Upper lobe of left lung (tissue), 6 donors: ENCODE measurements around the gene SEMA4C. TPM values are rescaled to one million over a fixed set of nuclear protein-coding genes. Genes with fewer than 3 reads are reported as not detected.

ENCODE experiments used
- ATAC-seq, 2 donors: fragments of 200-7000 bp; cut with Tn5 transposase; one replicate each; pipeline ENCODE4 v1.9.1; 2022; ENCODE audit warnings: mild to moderate bottlenecking in 2 of 2, moderate library complexity in 2 of 2; ENCODE audit not compliant: low FRiP score in 2 of 2
- DNase-seq, 2 donors: peaks; one replicate each; pipeline ENCODE4 v3.0.0-alpha.2; 2019 to 2020
- H3K27ac ChIP-seq, 4 donors: fragments of 200-600 bp; sonication (generic); one replicate each; pipeline ENCODE4 v1.5.1; 2016 to 2019
- H3K27me3 ChIP-seq, 4 donors: fragments of 200-600 bp; sonication (generic); one replicate each; pipeline ENCODE4 v1.5.1; 2017 to 2019
- H3K36me3 ChIP-seq, 4 donors: fragments of 200-600 bp; sonication (generic); one replicate each; pipeline ENCODE4 v1.5.1; 2016 to 2019
- H3K4me1 ChIP-seq, 4 donors: fragments of 200-600 bp; sonication (generic); one replicate each; pipeline ENCODE4 v1.5.1; 2018 to 2019
- H3K4me3 ChIP-seq, 4 donors: fragments of 200-600 bp; sonication (generic); one replicate each; pipeline ENCODE4 v1.5.1; 2017 to 2019; ENCODE audit warnings: mild to moderate bottlenecking in 2 of 4, moderate library complexity in 1 of 4
- H3K9me3 ChIP-seq, 4 donors: fragments of 200-600 bp; sonication (generic); one replicate each; pipeline ENCODE4 v1.5.1; 2018 to 2019
- CTCF ChIP-seq, 6 experiments: fragments of 450-650 bp in 4 of 6; fragments of 200-600 bp in 2 of 6; sonication (generic) in 2 of 6; IDR thresholded peaks; one replicate each; pipeline ENCODE4 v1.5.1; 2016 to 2019; ENCODE audit warnings: antibody characterized with exemption in 6 of 6
- EP300 ChIP-seq, 4 donors: sonication (generic); formaldehyde crosslinking; IDR thresholded peaks; one replicate each; pipeline ENCODE4 v1.5.1; 2017; ENCODE audit warnings: antibody characterized with exemption in 4 of 4, control low read depth in 2 of 4
- POLR2A ChIP-seq, 4 donors: fragments of 450-650 bp; IDR thresholded peaks; one replicate each; pipeline ENCODE4 v1.5.1; 2016 to 2017; ENCODE audit warnings: antibody characterized with exemption in 4 of 4, mild to moderate bottlenecking in 2 of 4
- POLR2AphosphoS5 ChIP-seq, 2 donors: sonication (generic); formaldehyde crosslinking; IDR thresholded peaks; one replicate each; pipeline ENCODE4 v1.5.1; 2017; ENCODE audit warnings: antibody characterized with exemption in 2 of 2
- WGBS, 2 donors: methylation state at CpG; one replicate each; pipeline ENCODE4 v1.1.5; 2017 to 2018; 5-methylcytosine and 5-hydroxymethylcytosine counted together
- total RNA-seq, 6 donors: library from RNA; depleted of rRNA in 4 of 6; stranded (reverse); fragments of >200 nt in 4 of 6; gene quantifications; one replicate each; pipeline versions ENCODE4 v1.1.0 to v1.2.1, GENCODE V29; 2016 to 2021
- donor health status: DM: no; HTN: no; CAD: no; lungs with moderate emphysema.
- donor health status: DM: no; HTN: yes; CAD: no; lungs with severe emphysema.

SEMA4C gene, protein sequence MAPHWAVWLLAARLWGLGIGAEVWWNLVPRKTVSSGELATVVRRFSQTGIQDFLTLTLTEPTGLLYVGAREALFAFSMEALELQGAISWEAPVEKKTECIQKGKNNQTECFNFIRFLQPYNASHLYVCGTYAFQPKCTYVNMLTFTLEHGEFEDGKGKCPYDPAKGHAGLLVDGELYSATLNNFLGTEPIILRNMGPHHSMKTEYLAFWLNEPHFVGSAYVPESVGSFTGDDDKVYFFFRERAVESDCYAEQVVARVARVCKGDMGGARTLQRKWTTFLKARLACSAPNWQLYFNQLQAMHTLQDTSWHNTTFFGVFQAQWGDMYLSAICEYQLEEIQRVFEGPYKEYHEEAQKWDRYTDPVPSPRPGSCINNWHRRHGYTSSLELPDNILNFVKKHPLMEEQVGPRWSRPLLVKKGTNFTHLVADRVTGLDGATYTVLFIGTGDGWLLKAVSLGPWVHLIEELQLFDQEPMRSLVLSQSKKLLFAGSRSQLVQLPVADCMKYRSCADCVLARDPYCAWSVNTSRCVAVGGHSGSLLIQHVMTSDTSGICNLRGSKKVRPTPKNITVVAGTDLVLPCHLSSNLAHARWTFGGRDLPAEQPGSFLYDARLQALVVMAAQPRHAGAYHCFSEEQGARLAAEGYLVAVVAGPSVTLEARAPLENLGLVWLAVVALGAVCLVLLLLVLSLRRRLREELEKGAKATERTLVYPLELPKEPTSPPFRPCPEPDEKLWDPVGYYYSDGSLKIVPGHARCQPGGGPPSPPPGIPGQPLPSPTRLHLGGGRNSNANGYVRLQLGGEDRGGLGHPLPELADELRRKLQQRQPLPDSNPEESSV
- 10 to 100 TPM; 14.0 to 43.6 (median 24.2) TPM for total RNA-seq

- H3K4me1 ChIP-seq = peaks cover 57 to 70% (median 61%) of the 10 kb centered on the region in 4 donors
Measured at GRCh38 chr2:96869822-96870625, at the start of gene SEMA4C. Gene SEMA4C (minus strand): TSS chr2:96870080. CDS start chr2:96867886, 2,194 bp downstream.

GRCh38 chr2:96918754-96919550 is 49.1 kb upstream of the SEMA4C start:
- no peak for TF ChIP-seq POLR2A (IDR thresholded peaks at IDR 0.05)
- TF ChIP-seq EP300 (IDR thresholded peaks at IDR 0.05) = no peak
- no peak for TF ChIP-seq CTCF (IDR thresholded peaks at IDR 0.05)
- no peak for TF ChIP-seq POLR2AphosphoS5 (IDR thresholded peaks at IDR 0.05)
- peaks cover 4 to 19% (median 11%) of the 10 kb centered on the region in 4 donors for H3K4me1 ChIP-seq
- 89% methylated on average over 19 of the region's 19 CpGs for WGBS, 2 donors
- ATAC-seq = no peak
- no peak for DNase-seq
- H3K4me3 ChIP-seq = no peak overlapping the region
- no peaks in the 10 kb centered on the region for H3K36me3 ChIP-seq
- peaks cover 0 to 6% (median 2%) of the 10 kb centered on the region in 4 donors for H3K9me3 ChIP-seq
- no peak overlapping the region for H3K27ac ChIP-seq
- no peaks in the 10 kb centered on the region for H3K27me3 ChIP-seq

More at GRCh38 chr2:96869822-96870625, at the start of gene SEMA4C:
- H3K9me3 ChIP-seq = no peaks in the 10 kb centered on the region
- TF ChIP-seq CTCF (IDR thresholded peaks at IDR 0.05) (no peak), POLR2AphosphoS5 (IDR thresholded peaks at IDR 0.05) (peak; percentile 58 to 87), POLR2A (IDR thresholded peaks at IDR 0.05) (peak in 2 of 4 donors; percentile 45 to 75), EP300 (IDR thresholded peaks at IDR 0.05) (no peak)
- H3K36me3 ChIP-seq = peaks cover 5 to 16% (median 10%) of the 10 kb centered on the region in 4 donors
- H3K4me3 ChIP-seq = peak within 1 kb of the TSS; percentile 66 to 95 (median 92)
- peaks cover 0 to 8% (median 0%) of the 10 kb centered on the region in 4 donors for H3K27me3 ChIP-seq
- DNase-seq = peak; percentile 54 to 94
- ATAC-seq = peak in 1 of 2 donors; percentile 66
- 4 to 40% methylated on average over 1 to 38 of the region's 93 CpGs for WGBS, 2 donors
- peak within 1 kb of the TSS; percentile 87 to 98 (median 94) for H3K27ac ChIP-seq

DNA sequence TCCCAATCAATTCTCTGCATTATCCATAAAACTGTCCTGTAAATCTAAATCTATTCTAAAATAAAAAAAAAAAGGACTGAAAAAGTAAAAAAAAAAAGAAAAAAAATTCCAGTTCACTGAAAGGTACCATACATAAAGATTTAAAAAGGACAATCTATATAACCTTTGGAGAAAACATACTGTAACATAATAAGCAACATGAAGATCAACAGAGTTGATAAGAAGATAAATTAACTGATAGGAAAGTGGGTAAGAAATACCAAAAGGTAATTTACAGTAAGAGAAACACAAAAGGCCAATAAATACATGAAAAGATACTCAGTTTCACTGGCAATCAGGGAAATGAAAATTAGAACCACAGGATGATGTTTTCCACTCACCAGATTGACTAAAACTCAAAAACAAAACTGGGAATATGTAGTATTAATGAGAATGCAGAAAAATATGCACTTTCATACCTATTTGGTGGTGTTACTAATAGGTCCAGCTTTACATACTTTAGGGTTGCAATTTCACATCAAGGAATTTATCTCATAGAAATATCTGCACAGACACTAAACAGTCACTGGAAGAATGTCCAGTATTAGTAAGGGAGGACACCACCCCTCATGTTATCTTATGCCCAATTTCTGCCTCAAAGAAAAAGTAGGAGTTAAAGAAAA is 48.3 kb upstream of the SEMA4C start:
- Histone ChIP-seq H3K9me3 (peaks cover 0 to 6% (median 2%) of the 10 kb centered on the region in 4 donors), H3K4me1 (peaks cover 12 to 26% (median 17%) of the 10 kb centered on the region in 4 donors), H3K27me3 (no peaks in the 10 kb centered on the region), H3K4me3 (no peak overlapping the region), H3K36me3 (no peaks in the 10 kb centered on the region), H3K27ac (no peak overlapping the region)
- ATAC-seq (no peak), DNase-seq (no peak)
- TF ChIP-seq EP300 (IDR thresholded peaks at IDR 0.05) (no peak), POLR2AphosphoS5 (IDR thresholded peaks at IDR 0.05) (no peak), CTCF (IDR thresholded peaks at IDR 0.05) (no peak), POLR2A (IDR thresholded peaks at IDR 0.05) (no peak)
